KMS-11 (cell line): ENCODE data around the gene GULP1.
A peak's percentile ranks its signal among the peaks of the same experiment; 100 is the strongest.

Source experiments
- H2AFZ ChIP-seq: fragments of 200-600 bp; sonication (generic); 2 replicates; pipeline ENCODE4 v1.6.1; 2016; ENCODE audit warnings: antibody characterized with exemption, mixed run types, low read depth
- H3K27ac ChIP-seq: fragments of 200-600 bp; sonication (generic); 2 replicates; pipeline ENCODE4 v1.6.1; 2016; ENCODE audit warnings: mild to moderate bottlenecking, mixed run types
- H3K27me3 ChIP-seq: fragments of 200-600 bp; sonication (generic); 2 replicates; pipeline ENCODE4 v1.6.1; 2017; ENCODE audit warnings: mild to moderate bottlenecking, low read depth, mixed run types, moderate library complexity; ENCODE audit not compliant: insufficient read depth
- H3K36me3 ChIP-seq: fragments of 200-600 bp; sonication (generic); 2 replicates; pipeline ENCODE4 v1.6.1; 2017; ENCODE audit warnings: mild to moderate bottlenecking, mixed run types; ENCODE audit not compliant: insufficient read depth
- H3K4me1 ChIP-seq: fragments of 200-600 bp; sonication (generic); 2 replicates; pipeline ENCODE4 v1.6.1; 2016; ENCODE audit warnings: mild to moderate bottlenecking, low read depth, mixed run types; ENCODE audit not compliant: poor library complexity, severe bottlenecking
- H3K4me2 ChIP-seq: fragments of 200-600 bp; sonication (generic); 2 replicates; pipeline ENCODE4 v1.7.0; 2016; ENCODE audit warnings: mild to moderate bottlenecking, mixed run types
- H3K4me3 ChIP-seq: fragments of 200-600 bp; sonication (generic); IDR thresholded peaks from 2 replicates; pipeline ENCODE4 v1.6.1; 2017; ENCODE audit warnings: low read depth, low read length, mixed read lengths; ENCODE audit not compliant: insufficient read depth
- H3K79me2 ChIP-seq: fragments of 200-600 bp; sonication (generic); 2 replicates; pipeline ENCODE4 v1.6.1; 2016; ENCODE audit warnings: low read depth, mixed run types; ENCODE audit not compliant: insufficient read depth
- H3K9ac ChIP-seq: fragments of 200-600 bp; sonication (generic); 2 replicates; pipeline ENCODE4 v1.6.1; 2016; ENCODE audit warnings: mild to moderate bottlenecking, mixed run types
- H4K20me1 ChIP-seq: fragments of 200-600 bp; sonication (generic); 2 replicates; pipeline ENCODE4 v1.6.1; 2016; ENCODE audit warnings: mild to moderate bottlenecking, mixed run types; ENCODE audit not compliant: insufficient read depth
- TF ChIP-seq, protein P1 (sequence below): fragments of 200-600 bp; sonication (generic); conservative IDR thresholded peaks from 2 replicates; pipeline ENCODE4 v1.6.1; 2017; ENCODE audit warnings: low read depth, mild to moderate bottlenecking, antibody characterized with exemption, low read length, moderate library complexity, mixed read lengths

GULP1 gene

DNA sequence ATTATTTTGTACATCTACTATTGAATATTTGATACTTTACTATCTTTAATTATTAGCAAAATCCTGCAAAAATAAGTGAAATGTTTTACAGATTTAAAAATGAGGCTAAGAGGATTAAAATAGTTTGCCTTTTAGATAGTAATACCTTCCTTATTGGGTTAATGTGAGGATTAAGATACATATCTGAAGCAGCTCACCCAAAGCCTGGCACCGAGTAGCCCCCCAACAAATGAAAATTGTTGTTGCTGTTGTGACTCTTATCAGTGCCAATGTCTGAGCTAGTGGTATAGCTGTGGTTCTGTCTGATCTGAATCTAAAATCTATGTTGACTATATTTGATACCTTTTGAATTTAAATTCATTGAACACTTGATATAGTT, 34.6 kb downstream of the GULP1 start:
- H3K36me3 ChIP-seq: no peaks in the 10 kb centered on the region
- TF ChIP-seq, protein P1, sequence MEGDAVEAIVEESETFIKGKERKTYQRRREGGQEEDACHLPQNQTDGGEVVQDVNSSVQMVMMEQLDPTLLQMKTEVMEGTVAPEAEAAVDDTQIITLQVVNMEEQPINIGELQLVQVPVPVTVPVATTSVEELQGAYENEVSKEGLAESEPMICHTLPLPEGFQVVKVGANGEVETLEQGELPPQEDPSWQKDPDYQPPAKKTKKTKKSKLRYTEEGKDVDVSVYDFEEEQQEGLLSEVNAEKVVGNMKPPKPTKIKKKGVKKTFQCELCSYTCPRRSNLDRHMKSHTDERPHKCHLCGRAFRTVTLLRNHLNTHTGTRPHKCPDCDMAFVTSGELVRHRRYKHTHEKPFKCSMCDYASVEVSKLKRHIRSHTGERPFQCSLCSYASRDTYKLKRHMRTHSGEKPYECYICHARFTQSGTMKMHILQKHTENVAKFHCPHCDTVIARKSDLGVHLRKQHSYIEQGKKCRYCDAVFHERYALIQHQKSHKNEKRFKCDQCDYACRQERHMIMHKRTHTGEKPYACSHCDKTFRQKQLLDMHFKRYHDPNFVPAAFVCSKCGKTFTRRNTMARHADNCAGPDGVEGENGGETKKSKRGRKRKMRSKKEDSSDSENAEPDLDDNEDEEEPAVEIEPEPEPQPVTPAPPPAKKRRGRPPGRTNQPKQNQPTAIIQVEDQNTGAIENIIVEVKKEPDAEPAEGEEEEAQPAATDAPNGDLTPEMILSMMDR: no peak
- H3K4me3 ChIP-seq: no peak overlapping the region
- H2AFZ ChIP-seq: no peak overlapping the region
- no peaks in the 10 kb centered on the region for H3K27me3 ChIP-seq
- peaks cover 37% of the 10 kb centered on the region for H3K4me1 ChIP-seq
- H3K27ac ChIP-seq: peak overlapping the region; percentile 9; the same call in 1 of the 2 replicates
- H3K79me2 ChIP-seq: no peaks in the 10 kb centered on the region
- no peaks in the 10 kb centered on the region for H4K20me1 ChIP-seq
- H3K4me2 ChIP-seq: peak overlapping the region; percentile 27; the same call in 1 of the 2 replicates
- no peak overlapping the region for H3K9ac ChIP-seq

- Histone ChIP-seq H3K79me2 (no peaks in the 10 kb centered on the region), H3K36me3 (no peaks in the 10 kb centered on the region), H3K9ac (no peak overlapping the region), H3K27ac (peak overlapping the region; percentile 9; the same call in 1 of the 2 replicates), H2AFZ (no peak overlapping the region), H3K4me1 (peaks cover 37% of the 10 kb centered on the region), H3K4me2 (peak overlapping the region; percentile 27), H3K4me3 (no peak overlapping the region), H4K20me1 (no peaks in the 10 kb centered on the region), H3K27me3 (no peaks in the 10 kb centered on the region)
- TF ChIP-seq, protein P1: no peak
Measured at GRCh38 chr2:188326669-188327301, 35.1 kb downstream of the GULP1 start.

DNA sequence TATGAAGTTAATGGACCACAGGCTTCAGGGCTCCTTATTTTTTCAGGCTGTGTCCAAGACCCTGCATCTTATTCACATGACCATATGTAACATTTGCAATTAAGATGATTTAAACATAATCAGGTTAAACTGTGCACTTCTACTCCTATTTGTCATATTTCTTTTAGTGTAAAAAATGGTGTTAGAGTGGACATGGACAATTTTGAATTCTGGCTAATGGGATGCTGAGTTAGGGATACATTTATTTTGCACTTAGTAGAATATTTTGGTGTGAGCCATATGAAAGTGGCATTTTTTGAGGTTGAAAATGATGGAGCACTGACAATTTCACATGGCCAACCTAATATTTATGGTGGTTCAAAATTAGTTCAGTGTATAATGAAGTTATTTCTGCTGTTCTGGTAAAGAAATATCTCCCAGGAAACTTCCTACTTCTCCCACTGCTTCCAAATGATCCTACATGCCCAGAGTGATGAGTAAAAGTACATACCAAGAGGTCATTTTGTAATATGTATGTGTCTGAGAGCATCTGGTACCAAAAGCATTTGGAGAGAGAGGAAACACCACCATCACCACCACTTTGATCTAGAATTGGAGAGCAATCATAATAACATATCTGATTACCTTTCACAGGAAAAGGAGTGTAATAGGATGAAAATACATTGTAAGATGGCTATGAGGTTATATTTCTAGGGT, 36.0 kb downstream of the GULP1 start:
- Histone ChIP-seq H4K20me1 (no peaks in the 10 kb centered on the region), H3K36me3 (no peaks in the 10 kb centered on the region), H3K79me2 (no peaks in the 10 kb centered on the region), H3K4me2 (no peak overlapping the region), H3K9ac (no peak overlapping the region), H3K4me3 (no peak overlapping the region), H2AFZ (no peak overlapping the region), H3K27ac (no peak overlapping the region; the same call in 1 of the 2 replicates), H3K4me1 (peaks cover 37% of the 10 kb centered on the region), H3K27me3 (no peaks in the 10 kb centered on the region)
- TF ChIP-seq, protein P1: no peak

GRCh38 chr2:188328419-188328818, 36.7 kb downstream of the GULP1 start:
- TF ChIP-seq, protein P1: no peak
- no peaks in the 10 kb centered on the region for H3K79me2 ChIP-seq
- H3K4me3 ChIP-seq: no peak overlapping the region
- no peak overlapping the region for H2AFZ ChIP-seq
- H4K20me1 ChIP-seq: no peaks in the 10 kb centered on the region
- H3K9ac ChIP-seq: no peak overlapping the region
- H3K4me2 ChIP-seq: no peak overlapping the region
- peaks cover 37% of the 10 kb centered on the region for H3K4me1 ChIP-seq
- H3K27ac ChIP-seq: no peak overlapping the region
- H3K27me3 ChIP-seq: no peaks in the 10 kb centered on the region
- H3K36me3 ChIP-seq: no peaks in the 10 kb centered on the region
